Fibroblast of skin of back (primary cell): Measurements from ENCODE around the gene FBXL22.

Source experiments
- DNase-seq: peaks from one replicate; pipeline ENCODE4 v3.0.0-alpha.2; 2013

FBXL22 gene

GRCh38 chr15:63593705-63594671 is 3.2 kb upstream of the FBXL22 start:
- DNase-seq = no peak

GRCh38 chr15:63595065-63595464 is 2.1 kb upstream of the FBXL22 start:
- DNase-seq = no peak

GRCh38 chr15:63595688-63596087 is 1.5 kb upstream of the FBXL22 start:
- no peak for DNase-seq

GRCh38 chr15:63596676-63597037 is 530 bp upstream of the FBXL22 start:
- peak; percentile 71 for DNase-seq

GRCh38 chr15:63597821-63598220 is 634 bp downstream of the FBXL22 start:
- no peak for DNase-seq

- peak; percentile 20 for DNase-seq
Observed at GRCh38 chr15:63598473-63599400, 1.6 kb downstream of the FBXL22 start.

GRCh38 chr15:63599401-63600000 is 2.3 kb downstream of the FBXL22 start:
- DNase-seq = peak; percentile 27

- peak; percentile 6 for DNase-seq
Observed at GRCh38 chr15:63600001-63600615, 2.9 kb downstream of the FBXL22 start.

GRCh38 chr15:63600616-63601025 is 3.4 kb downstream of the FBXL22 start:
- peak; percentile 92 for DNase-seq

GRCh38 chr15:63601026-63601703 is 4.0 kb downstream of the FBXL22 start:
- peak; percentile 19 for DNase-seq

- DNase-seq = no peak
Observed at GRCh38 chr15:63601704-63602185, 4.6 kb downstream of the FBXL22 start.

GRCh38 chr15:63602595-63602994 is 5.4 kb downstream of the FBXL22 start:
- no peak for DNase-seq

- no peak for DNase-seq
Observed at GRCh38 chr15:63603516-63603915, 6.3 kb downstream of the FBXL22 start.

GRCh38 chr15:63604281-63604680 is 7.1 kb downstream of the FBXL22 start:
- DNase-seq = no peak

GRCh38 chr15:63605036-63605435 is 7.8 kb downstream of the FBXL22 start:
- DNase-seq = no peak

GRCh38 chr15:63605816-63606215 is 8.6 kb downstream of the FBXL22 start:
- DNase-seq = no peak

GRCh38 chr15:63606308-63606707 is 9.1 kb downstream of the FBXL22 start:
- DNase-seq = no peak

GRCh38 chr15:63608989-63609388 is 11.8 kb downstream of the FBXL22 start:
- no peak for DNase-seq

GRCh38 chr15:63609448-63609847 is 12.3 kb downstream of the FBXL22 start:
- DNase-seq = no peak

- DNase-seq = peak; percentile 81
Observed at GRCh38 chr15:63610209-63610841, 13.1 kb downstream of the FBXL22 start.

GRCh38 chr15:63611177-63611576 is 14.0 kb downstream of the FBXL22 start:
- DNase-seq = no peak
